Stimulated activated CD4-positive, alpha-beta T cell treated with anti-CD3 and anti-CD28 coated beads, Interleukin-4, amount 100 ng/mL, for 48 hours (primary cell): ENCODE data around the gene STK35.
A peak's percentile ranks its signal among the peaks of the same experiment; 100 is the strongest.
"Not testable (repeated sequence)": the region's sequence is repeated elsewhere in the genome, so short reads cannot be mapped to it uniquely, and the experiment has no call there.

Experiments used
- DNase-seq, 2 donors: peaks; one replicate each; pipeline ENCODE4 v3.0.0-alpha.2; 2020; ENCODE audit warnings: low read depth in 2 of 2

STK35 gene

DNA sequence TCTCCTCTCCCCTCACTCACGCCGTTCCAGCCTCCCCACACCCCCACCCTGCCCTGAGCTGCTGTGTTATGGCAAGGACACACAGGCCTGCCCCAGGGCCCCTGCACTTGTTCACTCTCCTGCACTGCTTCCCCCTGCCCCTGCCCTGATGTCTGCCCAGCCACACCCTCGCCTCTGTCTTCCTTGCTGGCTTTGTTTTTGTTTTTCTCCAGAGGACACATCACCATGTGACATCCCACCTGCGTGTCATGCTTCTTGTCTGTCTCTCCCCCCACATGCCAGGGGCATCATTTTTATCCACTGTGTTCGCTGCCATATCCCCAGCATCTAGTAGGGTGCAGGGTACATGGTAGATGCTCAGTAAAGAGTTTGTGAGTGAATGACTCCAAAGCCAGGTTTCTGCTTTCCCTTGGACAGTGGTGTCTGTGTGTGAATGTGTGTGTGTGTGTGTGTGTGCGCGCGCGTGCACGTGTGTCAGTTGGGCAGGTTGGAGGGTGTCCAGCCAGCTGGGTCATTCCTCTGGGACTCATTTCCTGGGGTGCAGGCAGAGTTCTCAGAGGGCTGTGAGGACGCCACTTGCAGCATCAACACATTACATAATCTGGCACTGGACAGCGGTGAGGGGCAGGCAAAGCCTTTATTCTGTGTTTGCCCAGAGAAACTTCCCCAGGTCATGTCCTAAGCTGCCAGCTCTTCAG is 60.6 kb downstream of the STK35 start:
- no peak for DNase-seq

DNA sequence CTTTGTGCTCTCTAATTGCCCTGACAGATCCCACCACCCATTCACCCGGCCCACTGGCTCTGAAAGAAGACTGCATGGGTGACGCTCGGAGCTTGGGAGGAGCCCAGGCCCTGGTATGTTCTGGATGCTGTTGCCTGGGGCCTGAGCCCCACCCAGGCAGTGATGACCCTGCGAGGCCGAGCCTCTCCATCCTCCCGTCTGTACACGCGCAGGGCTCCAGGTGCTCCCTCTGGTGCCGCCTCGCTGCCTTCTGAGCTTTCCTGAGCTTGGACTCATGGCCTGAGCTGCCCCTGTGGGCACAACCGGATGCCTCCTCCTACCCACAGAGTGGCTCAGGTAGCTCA is 61.2 kb downstream of the STK35 start:
- DNase-seq = no peak

DNA sequence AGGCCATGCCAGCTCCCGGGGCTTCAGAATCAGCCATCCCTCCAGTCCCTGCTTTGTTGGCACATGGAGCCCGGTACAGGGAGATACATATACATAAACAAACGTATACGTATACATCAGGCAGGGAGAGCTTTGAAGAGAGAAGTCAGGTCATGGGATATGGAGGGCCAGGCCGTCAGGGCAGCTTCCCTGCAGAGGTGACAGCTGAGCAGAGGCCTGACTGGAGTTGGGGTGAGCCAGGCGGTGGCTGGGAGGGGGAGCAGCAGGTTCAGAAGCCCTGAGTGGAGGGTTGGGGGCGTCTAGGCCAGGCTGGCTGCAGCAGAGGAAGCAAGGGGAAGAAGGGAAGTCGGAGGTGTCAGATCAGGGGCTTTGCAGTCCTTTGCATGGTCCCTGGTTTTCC is 61.7 kb downstream of the STK35 start:
- no peak for DNase-seq

DNA sequence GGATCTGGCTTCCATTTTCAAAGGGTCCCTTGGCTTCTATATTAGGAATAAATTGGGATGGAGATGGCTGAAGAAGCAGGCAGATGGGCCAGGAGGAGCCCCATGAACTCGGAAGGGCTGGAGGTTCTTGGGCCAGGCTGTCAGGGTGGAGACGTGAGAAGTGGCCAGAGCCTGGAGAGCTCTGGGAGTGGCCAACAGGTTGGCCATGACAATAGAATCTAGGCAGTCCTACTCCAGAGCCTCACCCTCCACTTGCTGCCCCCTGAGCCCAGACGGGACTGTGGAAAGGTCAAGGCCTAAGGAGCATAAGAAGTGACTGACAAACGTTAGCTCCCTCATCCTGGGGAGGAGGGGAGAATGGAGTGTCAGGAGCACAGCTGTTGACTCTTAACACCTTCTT is 62.1 kb downstream of the STK35 start:
- DNase-seq = no peak

DNA sequence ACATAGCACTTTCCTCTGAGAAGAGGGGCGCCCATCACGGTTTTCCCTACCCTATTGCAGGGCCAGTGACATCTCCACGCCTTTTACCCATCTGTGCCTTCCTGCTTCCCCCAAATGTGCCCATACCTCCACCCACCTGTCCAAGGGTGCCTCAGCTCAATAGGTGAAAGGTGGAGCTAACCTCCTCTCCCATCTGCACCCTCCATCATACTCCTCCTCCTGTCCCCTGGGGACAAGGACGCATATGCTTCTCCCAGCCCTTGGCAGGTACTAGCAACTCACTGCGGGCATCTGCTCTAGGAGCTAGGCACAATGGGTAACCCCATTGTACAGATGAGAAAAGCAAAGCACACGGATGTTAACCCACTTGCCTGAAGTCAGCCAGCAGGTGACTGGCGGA is 62.8 kb downstream of the STK35 start:
- DNase-seq = no peak

DNA sequence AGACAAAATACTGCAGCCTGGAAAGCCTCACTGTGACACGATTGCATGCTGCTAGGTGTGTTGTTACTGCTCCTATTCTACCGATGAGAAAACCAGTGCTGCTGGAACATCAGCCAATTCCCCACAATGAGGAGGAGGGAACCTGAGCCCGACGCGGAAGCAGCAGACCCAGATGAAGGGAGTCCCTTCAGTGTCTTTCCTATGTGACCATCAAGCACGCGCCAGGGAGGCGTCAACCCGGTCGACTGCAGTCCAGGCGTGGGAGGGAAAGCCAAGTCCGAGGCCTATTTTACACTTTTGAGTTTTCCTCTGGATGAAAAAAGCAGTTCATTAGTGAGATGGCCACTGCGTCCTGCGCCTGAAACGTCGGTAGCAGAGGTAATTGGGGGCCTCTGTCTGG is 63.3 kb downstream of the STK35 start:
- no peak for DNase-seq

DNA sequence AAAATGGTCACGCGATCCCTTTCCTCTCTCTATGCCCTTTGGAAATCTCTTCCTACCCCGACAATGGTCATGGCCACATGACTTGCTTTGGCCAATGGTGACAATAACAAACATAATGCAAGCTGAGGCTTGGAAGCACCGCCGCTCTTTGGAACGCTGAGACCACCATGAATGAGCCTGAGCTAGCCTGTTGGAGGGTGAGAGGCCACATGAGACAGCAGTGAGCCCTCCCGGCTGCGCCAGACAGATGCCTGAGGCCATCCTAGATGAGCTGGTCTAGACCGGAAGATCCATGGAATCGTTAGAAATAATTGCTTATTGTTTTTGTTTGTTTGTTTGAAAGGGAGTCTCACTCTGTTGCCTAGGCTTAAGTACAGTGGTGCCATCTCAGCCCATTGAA is 64.2 kb downstream of the STK35 start:
- DNase-seq = no peak

DNA sequence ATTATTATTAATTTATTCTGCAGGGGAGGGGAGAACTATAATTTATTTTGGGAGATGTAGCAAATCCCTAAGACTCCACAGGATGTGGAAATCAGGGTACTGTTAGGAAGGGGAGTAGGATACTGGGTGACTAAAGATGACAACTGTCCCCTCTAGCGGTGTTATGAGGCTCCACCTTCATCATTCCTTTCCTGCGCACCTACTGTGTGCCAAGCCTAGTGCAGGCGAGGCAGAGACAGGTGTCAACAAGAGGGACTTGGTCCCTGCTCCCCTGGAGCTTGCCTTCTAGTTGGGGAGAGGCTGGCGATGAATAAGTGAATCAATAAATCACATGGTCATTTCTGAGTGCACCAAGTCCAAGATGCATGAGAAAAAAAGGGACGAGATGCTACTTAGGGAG is 65.5 kb downstream of the STK35 start:
- DNase-seq = no peak

DNA sequence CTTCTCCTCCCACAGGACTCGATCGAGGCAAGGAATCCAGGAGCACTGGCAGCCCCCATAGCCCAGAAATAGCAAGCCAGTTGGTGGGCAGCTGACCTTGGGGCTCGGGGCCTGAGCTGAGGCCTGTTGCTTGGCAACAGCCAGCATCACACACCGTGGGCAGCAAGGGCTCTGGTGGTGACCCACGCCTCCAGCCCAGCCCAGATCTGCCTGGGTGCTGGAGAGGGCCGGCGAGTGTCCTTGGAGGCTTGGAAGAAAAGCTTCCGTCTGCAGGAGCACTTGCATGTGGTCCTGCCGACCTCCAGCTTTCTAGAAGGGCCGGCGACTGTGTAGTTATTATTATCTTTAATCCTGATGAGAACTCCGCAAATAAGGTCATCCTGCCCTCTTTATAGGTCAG is 67.3 kb downstream of the STK35 start:
- DNase-seq = no peak

DNA sequence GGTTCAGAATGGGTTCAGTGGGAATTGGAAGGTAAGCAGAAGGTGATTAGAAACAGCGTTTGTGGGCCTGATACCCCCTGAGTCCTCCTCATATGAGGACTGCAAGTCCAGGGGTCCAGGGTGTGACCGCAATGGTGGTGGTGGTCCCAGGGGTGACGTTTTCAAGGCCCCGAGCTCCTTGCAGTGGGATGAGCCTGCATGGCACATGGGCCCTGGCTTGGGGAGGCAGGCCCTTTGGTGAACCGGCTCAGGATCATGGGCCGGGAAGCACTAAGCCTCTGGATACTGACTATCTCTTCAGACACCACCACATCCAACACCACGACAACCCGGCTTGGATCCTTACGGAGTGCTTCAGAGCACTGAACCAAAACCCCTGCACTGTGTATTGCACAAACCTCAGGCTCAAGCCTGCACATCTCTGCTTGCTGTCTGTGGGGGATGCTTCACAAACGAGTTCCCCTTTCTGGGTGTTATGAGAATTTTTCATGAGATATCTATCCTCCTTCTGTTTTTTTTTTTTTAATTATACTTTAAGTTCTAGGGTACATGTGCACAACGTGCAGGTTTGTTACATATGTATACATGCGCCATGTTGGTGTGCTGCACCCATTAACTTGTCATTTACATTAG is 67.9 kb downstream of the STK35 start:
- DNase-seq = no peak

DNA sequence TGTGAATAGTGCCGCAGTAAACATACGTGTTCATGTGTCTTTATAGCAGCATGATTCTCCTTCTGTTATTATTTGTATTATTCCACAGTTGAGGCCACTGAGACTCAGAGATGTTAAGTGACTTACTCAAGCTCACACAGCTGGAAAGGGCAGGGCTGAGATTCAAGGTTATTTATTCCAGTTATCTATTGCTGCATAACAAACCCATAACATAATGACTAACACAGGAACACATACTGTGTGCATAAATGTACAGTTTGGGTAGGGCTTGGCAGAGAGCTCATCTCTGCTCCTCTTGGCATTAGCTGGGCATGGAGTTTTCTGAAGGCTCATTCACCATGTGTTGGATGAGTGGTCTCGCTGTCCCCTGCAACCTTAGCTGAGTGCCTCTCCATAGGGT is 68.8 kb downstream of the STK35 start:
- DNase-seq = no peak

DNA sequence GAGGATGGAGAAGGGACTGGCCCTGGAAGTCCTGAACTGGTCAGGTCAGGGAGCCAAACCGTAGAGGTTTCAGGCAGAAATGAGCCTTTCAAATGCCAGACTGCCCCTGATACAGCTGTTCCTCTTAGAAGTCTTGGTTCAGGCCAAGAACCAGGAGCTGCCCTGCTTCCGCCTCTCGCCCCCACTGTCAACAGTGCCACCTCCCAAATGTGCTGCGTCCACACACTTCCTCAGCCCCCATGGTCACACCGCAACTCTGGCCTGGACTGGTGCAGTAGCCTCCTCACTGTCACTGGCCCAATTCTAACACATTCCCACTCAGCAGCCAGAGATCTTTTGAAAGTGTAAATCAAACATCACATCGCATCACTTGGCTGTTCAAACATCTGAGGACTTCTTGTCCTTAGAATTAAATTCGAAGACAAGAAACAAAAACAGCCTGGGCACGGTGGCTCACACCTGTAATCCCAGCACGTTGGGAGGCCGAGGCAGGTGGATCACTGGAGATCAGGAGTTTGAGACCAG is 69.7 kb downstream of the STK35 start:
- no peak for DNase-seq

DNA sequence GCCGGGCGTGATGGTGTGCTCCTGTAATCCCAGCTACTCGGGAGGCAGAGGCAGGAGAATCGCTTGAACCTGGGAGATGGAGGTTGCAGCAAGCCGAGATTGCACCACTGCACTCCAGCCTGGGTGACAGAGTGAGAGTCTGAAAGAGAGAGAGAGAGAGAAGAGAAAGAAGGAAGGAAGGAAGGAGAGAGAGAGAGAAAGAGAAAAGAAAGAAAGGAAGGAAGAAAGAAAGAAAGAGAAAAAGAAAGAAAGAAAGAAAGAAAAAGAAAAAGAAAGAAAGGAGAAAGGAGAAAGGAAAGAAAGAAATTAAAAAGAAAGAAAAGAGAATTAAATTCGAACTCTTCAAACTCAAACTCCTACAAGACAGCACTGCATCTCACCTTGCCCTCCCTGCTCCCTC is 70.2 kb downstream of the STK35 start:
- not testable (repeated sequence) for DNase-seq

DNA sequence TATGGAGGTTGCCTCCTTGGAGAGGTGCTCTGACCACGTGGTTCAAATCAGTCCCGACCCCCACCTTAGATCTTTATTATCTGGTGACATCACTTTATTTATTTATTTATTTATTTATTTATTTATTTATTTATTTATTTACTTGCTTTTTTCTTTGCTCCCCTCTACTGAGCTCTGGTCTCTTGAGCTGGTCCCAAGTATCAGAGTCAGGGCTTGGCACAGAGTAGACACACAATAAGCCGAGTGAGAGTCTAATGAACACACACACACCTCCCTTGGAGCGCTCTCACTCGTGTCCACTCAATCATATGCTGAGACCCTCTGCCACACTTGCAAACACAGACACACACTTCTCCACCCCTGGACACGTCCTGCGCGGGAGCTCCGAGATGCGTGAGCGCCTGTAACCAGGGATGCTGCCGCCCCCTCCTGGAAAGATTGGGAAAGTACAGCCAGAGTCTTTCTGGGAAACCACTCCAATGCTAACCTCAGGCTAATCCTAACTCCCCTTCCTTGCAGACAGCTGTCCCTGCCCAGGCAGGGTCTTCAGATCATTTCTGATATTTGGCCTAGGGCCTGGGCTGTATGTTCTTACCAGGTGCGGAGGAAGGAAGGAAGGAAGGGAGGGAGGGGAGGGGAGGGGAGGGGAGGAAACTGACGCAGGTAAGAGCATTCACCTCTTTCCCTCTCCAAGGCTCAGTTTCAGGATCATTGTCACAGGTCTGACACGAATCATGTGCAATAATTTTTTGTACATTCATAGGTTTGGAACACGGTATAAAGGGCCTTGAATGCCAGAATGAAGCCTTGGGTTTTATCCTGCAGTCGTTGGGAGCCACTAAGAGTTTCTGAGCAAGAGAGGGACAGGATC is 70.9 kb downstream of the STK35 start:
- peak; percentile 36 to 59 for DNase-seq

DNA sequence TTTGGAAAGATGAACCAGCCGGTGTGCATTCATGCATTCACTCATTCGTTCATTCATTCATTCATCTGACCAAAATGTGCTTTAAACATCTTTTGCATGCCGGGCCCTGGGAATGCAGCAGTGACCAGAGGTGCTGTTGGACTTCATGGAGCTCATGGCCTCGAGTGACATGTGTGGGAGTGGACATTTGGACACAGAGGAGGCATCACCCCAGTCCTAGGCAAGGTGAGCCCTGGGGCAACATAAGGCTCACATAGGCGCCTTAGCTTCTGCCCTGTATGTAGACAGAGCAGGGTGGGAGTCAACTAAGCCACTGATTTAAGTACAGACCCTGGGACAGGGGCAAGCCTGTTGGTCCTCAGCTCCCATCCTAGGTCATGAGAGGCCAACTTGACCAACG is 71.6 kb downstream of the STK35 start:
- DNase-seq = no peak

DNA sequence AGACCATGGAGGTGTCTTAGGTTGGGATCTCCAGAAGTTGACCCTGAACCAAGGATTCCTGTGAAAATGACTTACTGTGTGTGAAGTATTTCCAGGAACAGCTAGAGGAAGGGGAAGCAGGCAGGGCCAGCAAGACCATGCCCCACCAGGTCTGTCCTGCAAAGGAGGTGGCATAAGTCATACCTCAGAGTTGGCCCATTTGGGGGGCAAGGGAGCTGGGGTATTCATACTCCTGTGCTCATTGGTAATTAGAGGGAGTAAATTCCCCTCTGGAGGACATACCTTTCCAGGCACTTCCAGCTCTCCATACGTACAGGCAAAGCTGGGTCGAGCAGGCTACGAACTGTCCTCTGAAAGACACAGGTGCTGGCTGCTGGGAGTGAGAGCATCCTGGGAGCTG is 72.4 kb downstream of the STK35 start:
- no peak for DNase-seq

DNA sequence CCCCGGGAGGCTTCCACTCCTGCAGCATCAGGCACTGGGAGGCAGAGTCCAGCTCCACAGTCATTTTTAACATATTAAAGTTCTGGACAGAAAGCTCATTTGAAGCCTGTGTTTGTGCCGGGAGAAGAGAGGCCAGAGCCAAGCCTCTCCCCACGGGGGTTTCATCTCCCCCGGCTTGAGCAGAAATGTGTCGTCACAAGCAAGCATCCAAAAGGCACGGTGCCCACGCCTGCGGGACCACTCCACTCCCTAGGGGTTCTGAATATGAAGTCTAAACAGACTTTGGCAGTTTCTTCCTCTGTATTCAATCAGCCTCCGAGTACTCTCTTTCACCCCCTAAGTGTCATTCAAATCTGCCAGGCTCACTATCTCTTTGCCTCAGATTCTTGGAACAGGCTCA is 75.3 kb downstream of the STK35 start:
- DNase-seq = no peak

DNA sequence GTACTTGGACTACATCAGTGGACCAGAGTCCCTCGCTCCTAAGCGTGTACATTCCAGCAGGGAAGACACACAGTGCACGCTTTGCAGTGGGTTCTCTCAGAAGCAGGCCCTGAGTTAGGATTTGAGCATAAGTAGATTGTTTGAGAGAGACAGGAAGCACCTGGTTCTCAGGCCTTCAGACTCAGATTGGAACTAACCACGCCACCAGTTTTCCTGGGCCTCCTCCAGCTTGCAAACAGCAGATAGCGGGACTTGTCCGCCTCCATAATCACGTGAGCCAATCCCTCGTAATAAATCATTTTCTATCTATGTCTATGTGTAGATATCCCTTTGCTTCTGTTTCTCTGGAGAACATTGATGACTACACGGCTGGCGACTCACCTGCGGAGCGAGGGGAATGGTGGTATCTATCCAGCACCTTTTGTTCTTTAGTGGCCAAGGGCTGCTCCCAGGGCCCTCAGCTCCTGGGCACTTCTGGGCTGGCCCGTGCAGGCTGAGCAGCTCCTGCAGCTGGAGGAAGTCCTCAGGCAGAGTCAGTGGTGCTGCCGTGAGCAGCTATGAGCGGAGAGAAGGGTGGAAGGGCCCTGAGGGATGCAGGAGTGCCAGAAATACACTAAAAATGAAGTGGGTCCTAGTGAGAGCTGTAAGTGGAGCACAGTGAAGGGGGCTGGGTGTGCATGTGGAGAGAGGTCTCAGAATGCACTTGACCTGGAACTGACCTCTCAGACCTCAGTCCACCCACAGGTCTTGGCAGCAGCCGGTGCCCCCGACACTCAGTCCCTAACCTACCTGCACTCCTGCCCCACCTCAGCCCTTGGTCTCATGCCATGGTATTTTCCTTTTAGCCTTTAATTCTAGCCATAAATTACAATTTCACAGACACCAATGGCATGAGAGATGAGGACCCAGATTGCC is 76.9 kb downstream of the STK35 start:
- DNase-seq = no peak

DNA sequence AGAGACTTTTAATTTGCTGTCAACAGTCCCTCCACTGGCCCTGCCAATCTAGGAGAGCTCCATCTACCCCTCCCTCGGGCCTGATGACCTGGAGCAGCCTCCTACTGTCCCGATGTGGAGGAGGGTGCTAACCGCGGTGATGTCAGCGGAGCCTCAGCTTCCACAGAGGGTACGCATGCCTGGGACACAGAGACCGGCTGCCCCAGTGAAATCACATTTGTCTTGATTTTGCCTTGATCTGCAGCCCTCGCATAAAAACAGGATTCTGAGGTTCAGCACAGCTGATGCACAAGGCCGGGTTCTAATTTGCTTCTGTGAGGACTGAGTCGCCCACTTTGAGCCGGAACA is 77.6 kb downstream of the STK35 start:
- no peak for DNase-seq

DNA sequence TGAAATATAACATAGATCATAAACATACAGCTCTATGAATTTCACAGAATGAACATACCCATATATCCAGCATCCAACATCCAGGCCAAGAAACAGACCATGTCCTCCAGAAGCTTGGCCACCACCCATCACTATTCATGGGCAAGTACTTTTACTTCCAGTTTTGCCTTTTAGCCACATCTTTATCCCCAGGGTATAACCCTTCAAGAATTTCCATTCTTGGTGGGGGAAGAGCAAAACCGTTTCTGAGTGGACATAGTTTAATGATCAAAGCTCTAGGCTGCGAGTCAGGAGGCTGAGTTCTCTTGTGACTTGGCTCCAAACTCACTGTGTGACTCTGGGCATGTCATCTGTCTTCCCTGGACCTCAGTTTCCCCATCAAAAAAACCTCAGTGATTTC is 78.3 kb downstream of the STK35 start:
- DNase-seq = no peak

DNA sequence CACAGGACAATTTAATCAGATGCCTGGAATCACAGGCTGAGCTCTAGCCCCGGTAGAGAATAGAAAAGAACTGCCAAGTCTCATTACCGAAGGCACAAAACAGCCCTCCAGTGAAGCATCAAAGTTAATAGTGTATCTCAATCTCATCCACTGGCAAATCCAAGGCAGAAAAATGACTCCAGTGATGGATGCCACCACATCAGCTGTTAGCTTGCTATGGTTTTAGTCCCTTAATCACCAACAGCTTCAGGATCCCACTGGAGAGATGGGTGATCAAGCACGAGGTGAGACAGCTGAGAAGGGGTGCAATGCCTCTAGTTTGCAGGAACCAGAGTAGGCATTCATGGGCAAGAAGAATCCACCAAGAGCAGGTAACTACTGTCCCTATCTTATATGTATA is 81.8 kb downstream of the STK35 start:
- no peak for DNase-seq

DNA sequence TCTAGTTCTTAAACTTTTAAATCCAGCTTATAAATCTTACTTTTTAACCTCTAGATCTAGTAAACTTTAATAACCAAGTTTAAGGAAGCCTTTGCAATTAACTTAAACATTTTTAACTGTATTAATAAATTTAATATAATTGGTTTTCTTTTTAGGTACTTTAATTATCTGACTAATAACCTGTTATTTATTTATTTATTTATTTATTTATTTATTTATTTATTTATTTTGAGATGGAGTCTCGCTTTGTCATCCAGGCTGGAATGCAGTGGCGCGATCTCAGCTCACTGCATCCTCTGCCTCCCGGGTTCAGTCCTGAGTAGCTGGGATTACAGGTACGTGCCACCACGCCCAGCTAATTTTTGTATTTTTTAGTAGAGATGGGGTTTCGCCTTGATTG is 83.3 kb downstream of the STK35 start:
- not testable (repeated sequence) for DNase-seq
